KOPT-K1 (cell line): ENCODE data around the gene BACH1.
"Not testable (repeated sequence)": the region's sequence is repeated elsewhere in the genome, so short reads cannot be mapped to it uniquely, and the experiment has no call there.

Experiments
- H3K27ac ChIP-seq: fragments of 200-600 bp; sonication (generic); 2 replicates; pipeline ENCODE4 v1.5.1; 2016; ENCODE audit warnings: antibody characterized with exemption, mild to moderate bottlenecking, low read depth, low read length; ENCODE audit not compliant: poor library complexity, severe bottlenecking
- H3K36me3 ChIP-seq: fragments of 200-600 bp; sonication (generic); 2 replicates; pipeline ENCODE4 v1.5.1; 2017; ENCODE audit warnings: antibody characterized with exemption, mild to moderate bottlenecking, low read length, moderate library complexity; ENCODE audit not compliant: insufficient read depth
- H3K9me3 ChIP-seq: fragments of 200-600 bp; sonication (generic); 2 replicates; pipeline ENCODE4 v1.5.1; 2017; ENCODE audit warnings: antibody characterized with exemption, low read length, mild to moderate bottlenecking; ENCODE audit not compliant: insufficient read depth, poor library complexity, severe bottlenecking

BACH1 gene

DNA sequence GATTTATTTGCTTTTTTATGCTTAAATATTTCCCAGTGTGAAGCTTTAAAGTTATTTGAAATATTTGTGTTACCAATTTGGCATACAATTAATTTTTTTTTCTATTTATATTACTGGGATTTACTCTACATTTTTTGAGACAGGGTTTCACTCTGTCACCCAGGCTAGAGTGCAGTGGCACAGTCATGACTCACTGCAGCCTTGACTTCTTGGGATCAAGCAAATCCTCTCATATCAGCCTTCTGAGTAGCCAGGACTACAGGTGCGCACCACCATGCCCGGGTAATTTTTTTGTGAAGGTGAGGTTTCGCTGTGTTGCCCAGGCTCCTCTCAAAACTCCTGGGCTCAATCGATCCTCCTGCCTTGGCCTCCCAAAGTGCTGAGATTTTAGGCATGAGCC is 39.5 kb downstream of the BACH1 start:
- Histone ChIP-seq H3K27ac (no peak overlapping the region), H3K36me3 (peaks cover 24% of the 10 kb centered on the region; the same call in 1 of the 2 replicates), H3K9me3 (no peaks in the 10 kb centered on the region)

DNA sequence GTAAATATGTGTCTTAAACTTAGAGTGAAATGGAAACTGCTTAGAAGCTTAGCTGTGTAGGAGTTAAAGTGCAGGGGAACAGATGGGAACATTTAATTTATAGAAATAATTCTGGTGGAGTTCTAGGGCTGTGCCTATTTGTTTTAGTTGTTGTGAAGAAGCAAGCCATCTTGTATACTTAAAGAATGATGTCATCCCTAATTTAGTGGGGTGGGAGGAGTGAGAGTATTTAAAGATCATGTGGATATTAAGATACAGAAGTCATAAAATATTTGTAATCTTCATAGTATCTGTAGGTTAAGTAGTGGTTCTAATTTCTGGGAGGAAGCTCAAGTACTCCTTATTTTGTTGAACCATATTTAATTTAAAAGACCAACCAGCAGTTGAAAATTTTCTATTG is 41.5 kb downstream of the BACH1 start:
- Histone ChIP-seq H3K36me3 (peaks cover 33% of the 10 kb centered on the region; the same call in 1 of the 2 replicates), H3K27ac (no peak overlapping the region), H3K9me3 (no peaks in the 10 kb centered on the region)

DNA sequence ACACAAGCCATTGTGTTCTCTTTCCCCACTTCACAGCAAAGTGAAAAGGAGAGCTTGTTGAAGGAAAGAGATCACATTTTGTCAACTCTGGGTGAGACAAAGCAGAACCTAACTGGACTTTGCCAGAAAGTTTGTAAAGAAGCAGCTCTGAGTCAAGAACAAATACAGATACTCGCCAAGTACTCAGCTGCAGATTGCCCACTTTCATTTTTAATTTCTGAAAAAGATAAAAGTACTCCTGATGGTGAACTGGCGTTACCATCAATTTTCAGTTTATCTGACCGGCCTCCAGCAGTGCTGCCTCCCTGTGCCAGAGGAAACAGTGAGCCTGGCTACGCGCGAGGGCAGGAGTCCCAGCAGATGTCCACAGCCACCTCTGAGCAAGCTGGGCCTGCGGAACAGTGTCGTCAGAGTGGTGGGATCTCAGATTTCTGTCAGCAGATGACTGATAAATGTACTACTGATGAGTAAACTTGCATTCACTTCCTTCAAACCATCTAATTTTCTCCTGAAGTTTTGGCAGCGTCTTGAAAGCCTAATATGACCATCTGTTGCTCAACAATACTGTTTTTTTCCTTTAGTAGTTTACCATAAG is 43.7 kb downstream of the BACH1 start:
- Histone ChIP-seq H3K9me3 (no peaks in the 10 kb centered on the region), H3K36me3 (peaks cover 25% of the 10 kb centered on the region; the same call in 1 of the 2 replicates), H3K27ac (no peak overlapping the region)

DNA sequence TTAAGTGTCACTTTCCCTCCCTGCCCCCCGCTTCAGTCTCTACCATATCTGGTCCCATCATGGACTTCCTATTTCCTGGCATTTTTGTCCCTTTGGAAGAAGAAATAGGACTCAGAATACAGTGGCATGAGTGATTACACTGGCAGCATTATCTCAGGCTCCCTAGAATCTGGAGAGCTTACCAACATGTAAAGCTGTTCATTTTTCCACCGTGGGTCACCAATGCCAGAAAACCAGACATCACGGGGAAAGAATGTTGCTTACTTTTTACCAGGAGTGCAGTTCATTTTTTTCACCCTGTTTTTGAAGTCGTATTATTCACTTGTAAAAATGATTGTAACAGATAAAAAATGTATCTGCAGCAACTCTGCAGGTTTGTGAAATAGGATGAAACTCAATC is 44.8 kb downstream of the BACH1 start:
- Histone ChIP-seq H3K36me3 (peaks cover 22% of the 10 kb centered on the region; the same call in 1 of the 2 replicates), H3K27ac (no peak overlapping the region), H3K9me3 (no peaks in the 10 kb centered on the region)

DNA sequence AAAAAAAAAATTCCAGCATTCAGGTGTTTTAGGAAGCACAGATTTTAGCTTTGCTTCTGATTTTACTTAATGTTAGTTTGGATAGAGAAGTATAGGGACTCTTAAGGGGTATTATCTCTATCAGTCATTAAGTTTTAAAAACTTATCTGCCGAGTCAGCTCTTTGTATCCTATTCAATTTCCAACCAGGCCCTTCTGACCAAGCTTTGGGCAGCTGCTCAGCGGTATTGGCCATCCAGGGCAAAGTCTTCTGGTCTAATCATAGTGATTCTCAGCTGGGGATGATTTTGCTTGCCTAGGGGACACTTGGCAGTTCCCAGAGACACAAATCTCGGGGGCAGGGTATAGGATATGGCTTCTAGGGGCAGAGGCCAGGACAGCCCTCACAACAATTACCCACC is 47.6 kb downstream of the BACH1 start:
- Histone ChIP-seq H3K9me3 (no peaks in the 10 kb centered on the region), H3K36me3 (peaks cover 22% of the 10 kb centered on the region; the same call in 1 of the 2 replicates), H3K27ac (no peak overlapping the region)

DNA sequence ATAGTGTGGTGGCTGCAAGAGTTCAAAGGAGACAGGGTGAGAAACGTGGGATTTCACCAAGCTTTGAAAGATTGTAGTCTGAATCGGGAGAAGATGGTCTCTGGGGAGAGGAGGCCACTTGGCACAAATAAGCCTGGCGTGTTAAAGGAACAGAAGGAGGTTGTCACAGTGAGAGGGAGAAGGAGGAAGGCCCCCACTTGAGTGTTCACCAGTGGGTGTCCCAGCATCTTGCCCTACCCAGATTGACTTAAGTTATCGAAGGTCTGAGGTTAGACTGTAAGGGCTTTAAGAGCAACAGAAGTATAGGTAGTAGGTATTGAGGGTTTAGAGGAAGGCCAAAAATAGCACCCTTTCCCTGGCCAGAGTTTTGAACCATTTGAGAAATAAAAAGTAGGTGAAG is 48.0 kb downstream of the BACH1 start:
- H3K27ac ChIP-seq, result no peak overlapping the region
- no peaks in the 10 kb centered on the region for H3K9me3 ChIP-seq
- peaks cover 22% of the 10 kb centered on the region; the same call in 1 of the 2 replicates for H3K36me3 ChIP-seq

DNA sequence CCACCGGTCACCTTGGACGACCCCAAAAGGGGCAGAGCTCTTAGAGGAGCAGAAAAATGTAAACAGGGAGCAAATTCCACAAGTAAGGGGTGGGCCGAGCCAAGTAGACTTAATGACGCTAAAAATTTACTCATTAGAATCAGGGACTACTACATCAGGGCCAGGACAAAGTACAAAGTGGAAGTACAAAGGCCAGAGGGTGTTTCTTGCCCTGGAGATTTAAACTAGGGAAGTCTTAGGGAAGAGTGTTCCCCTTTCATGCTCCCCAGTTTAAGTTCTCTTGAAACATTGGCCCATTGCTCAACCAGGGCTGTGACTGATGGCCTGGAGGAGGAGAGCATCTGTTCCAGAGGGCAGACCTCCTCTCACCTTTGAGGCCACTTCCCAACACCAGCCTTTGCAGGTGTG is 48.6 kb downstream of the BACH1 start:
- Histone ChIP-seq H3K27ac (no peak overlapping the region), H3K36me3 (peaks cover 19% of the 10 kb centered on the region; the same call in 1 of the 2 replicates), H3K9me3 (no peaks in the 10 kb centered on the region)

DNA sequence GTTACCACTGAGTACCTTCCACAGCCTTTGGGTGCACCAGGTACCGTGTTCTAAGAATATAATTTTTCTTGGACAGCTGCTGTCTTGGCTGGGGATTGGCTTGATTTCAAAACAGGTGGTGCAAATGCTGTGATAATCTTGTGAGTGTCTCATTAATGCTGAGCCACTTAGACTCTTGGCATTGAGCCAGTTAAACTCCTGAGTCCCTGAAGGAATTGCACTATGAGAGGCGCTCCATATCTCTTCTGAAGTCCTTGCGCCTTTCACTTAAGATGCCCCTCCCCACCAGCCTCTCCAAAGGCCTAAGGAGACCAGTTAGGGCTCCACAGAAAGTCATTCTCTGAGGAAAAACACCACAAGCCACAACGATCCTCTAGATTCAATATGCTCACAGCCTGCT is 51.0 kb downstream of the BACH1 start:
- Histone ChIP-seq H3K9me3 (peaks cover 9% of the 10 kb centered on the region), H3K36me3 (peaks cover 24% of the 10 kb centered on the region; the same call in 1 of the 2 replicates), H3K27ac (no peak overlapping the region)

DNA sequence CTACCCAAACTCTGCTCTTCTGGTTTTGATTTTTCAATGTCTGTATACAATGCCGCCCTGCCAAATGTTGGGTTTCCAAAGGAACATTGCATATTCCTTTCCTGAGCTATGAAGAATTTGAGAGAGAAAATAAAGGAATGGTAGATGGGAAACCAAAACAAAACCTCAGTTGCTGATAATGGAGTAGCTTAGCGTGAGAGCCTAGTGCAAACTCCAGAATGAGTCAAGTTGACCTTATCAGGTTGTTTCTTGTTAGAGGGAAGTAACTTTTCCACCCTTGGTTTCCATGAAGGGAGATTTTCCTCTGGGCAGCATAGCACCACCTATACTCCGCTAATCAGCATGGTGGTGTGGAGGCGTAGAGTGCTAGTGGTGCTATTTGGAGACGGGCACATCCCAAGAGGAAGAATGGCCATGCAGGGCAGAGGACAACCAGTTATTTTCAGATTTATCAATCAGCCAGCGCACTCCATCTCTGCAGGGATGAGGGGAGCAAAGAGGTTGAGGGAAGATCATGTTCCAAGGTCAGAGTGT is 51.6 kb downstream of the BACH1 start:
- H3K36me3 ChIP-seq, result peaks cover 29% of the 10 kb centered on the region; the same call in 1 of the 2 replicates
- no peak overlapping the region for H3K27ac ChIP-seq
- peaks cover 15% of the 10 kb centered on the region for H3K9me3 ChIP-seq

DNA sequence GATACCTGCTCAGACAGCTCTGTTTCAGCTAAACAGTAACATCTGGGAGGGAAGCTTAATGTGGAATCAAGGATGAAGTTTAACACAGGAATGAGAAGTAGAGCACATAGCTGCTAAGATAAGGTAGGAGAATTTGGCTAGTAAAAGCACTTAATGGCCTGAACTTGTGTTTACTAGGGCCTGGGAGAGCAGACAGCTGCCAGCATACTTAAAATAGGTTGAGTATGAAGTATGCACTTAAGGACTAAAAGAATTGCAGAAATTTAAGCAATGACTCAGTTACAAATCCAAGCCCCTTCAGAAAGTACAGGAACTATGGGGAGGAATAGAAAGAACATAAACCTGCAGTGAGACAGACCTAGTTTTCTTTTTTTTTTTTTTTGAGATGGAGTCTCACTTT is 53.0 kb downstream of the BACH1 start:
- Histone ChIP-seq H3K36me3 (peaks cover 29% of the 10 kb centered on the region; the same call in 1 of the 2 replicates), H3K27ac (no peak overlapping the region), H3K9me3 (peaks cover 21% of the 10 kb centered on the region)

DNA sequence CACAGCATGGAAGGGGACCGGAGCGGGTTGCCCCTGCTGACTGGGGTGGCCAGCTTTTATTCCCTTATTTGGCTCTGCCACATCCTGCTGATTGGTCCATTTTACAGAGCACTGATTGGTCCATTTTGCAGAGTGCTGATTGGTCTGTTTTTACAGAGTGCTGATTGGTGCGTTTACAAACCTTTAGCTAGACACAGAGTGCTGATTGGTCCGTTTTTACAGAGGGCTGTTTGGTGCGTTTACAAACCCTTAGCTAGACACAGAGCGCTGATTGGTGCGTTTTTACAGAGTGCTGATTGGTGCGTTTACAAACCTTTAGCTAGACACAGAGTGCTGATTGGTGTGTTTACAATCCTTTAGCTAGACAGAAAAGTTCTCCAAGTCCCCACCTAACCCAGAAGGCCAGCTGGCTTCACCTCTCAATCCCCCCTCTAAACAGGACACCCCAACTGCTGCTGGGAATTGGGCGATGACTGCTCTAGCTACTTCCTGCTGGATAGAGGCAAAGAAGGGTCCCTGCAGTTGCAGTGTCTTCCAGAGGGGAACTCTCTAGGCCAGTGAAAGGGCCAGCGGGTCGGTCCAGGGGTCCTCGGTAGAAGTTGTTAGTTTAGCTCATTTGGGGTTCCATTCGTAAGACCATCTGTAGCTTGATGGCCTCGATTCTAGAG is 56.5 kb downstream of the BACH1 start:
- not testable (repeated sequence) for H3K27ac ChIP-seq
- H3K36me3 ChIP-seq, result peaks cover 29% of the 10 kb centered on the region; the same call in 1 of the 2 replicates

DNA sequence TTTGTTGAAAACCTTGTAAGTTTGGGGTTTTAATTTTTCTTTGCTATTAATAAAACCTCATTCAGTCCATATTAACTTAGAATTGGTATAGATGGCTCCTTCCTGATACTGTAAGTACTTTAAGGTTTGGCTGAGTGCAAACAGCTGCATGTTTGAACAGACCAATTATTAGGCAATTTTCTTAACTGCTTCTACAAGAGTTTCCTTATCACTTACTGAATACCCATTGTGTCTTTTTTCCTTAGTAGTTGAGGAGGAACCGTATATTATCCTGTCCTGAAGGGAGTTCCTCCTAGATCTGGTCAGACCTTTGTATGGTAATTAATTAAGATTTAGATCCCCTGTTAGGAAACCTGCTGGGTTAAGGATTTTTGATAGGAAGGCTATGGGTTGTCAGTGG is 57.6 kb downstream of the BACH1 start:
- H3K27ac ChIP-seq, result not testable (repeated sequence)
- Histone ChIP-seq H3K9me3 (peaks cover 21% of the 10 kb centered on the region), H3K36me3 (peaks cover 29% of the 10 kb centered on the region; the same call in 1 of the 2 replicates)

More for the DNA sequence above, 56.5 kb downstream of the BACH1 start:
- peaks cover 21% of the 10 kb centered on the region for H3K9me3 ChIP-seq

DNA sequence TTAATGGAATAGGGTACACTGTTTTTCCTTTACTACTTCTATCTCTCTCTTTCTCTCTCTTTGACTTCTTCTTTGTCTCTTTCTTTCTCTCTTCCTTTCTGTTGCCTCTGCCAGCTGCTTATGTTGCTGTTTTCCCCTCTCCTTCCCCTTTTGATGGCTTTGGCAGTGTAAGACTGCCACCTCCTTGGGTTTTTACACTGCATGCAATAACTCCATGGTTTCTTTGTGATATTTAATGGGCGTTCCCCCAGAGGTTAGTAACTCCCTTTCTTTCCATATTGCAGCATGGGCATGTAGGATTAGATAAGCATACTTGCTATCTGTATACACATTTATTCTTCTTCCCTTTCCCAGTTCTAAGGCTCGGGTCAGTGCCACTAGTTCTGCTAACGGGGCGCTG is 58.1 kb downstream of the BACH1 start:
- not testable (repeated sequence) for H3K27ac ChIP-seq
- peaks cover 21% of the 10 kb centered on the region for H3K9me3 ChIP-seq
- peaks cover 29% of the 10 kb centered on the region; the same call in 1 of the 2 replicates for H3K36me3 ChIP-seq

DNA sequence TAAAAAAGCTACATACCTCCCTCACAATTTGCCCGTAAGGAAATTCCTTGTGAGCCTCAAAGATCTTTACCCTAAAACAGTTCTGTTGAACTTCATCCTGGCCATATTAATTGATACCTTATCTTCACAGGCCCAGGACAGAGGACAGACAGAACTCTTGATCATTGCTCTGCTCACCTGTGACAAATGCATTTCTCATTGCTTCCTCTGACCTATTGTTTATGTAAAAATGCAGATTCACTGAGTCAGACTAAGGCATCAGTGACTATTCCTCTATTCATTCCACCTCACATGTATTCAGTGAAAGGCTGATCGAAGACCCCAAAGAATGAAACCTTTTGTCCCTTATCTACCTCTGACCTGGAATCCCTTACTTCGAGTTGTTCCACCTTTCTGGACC is 61.0 kb downstream of the BACH1 start:
- H3K9me3 ChIP-seq, result peaks cover 12% of the 10 kb centered on the region

More for the DNA sequence above, 61.0 kb downstream of the BACH1 start:
- Histone ChIP-seq H3K36me3 (peaks cover 4% of the 10 kb centered on the region; the same call in 1 of the 2 replicates), H3K27ac (no peak overlapping the region)
